NT2/D1 (cell line): ENCODE measurements around the gene TGFA.

ENCODE experiments used
- YY1 ChIP-seq: IDR thresholded peaks from 2 replicates; pipeline ENCODE4 v1.6.1; 2011; ENCODE audit not compliant: insufficient read length, insufficient read depth
- ZNF274 ChIP-seq: IDR thresholded peaks from 2 replicates; pipeline ENCODE4 v1.6.1; 2011; ENCODE audit warnings: mild to moderate bottlenecking, low read depth, low read length

GRCh38 chr2:70546376-70546775 is 7.2 kb downstream of the TGFA start:
- TF ChIP-seq ZNF274 (no peak), YY1 (no peak)
